HepG2 (cell line): ENCODE data around the gene CCL17. TPM values are rescaled to one million over a fixed set of nuclear protein-coding genes. Genes with fewer than 3 reads are reported as not detected.

Experiments used
- MBNL3 ChIP-seq: fragments of 250-450 bp; sonication (Bioruptor Pico); conservative IDR thresholded peaks from 2 replicates; pipeline ENCODE4 v1.8.0; 2022; ENCODE audit warnings: mild to moderate bottlenecking, inconsistent platforms
- MXI1 ChIP-seq: IDR thresholded peaks from 3 replicates; pipeline ENCODE4 v1.6.1; 2012; ENCODE audit warnings: low read depth, low read length, inconsistent platforms, borderline replicate concordance
- NFIC ChIP-seq: IDR thresholded peaks from 2 replicates; pipeline ENCODE4 v1.6.1; 2012; ENCODE audit warnings: mild to moderate bottlenecking, low read length, inconsistent platforms
- REPIN1 ChIP-seq: sonication (generic); formaldehyde crosslinking; IDR thresholded peaks from 2 replicates; pipeline ENCODE4 v1.8.0; 2022; ENCODE audit warnings: missing genetic modification reagents, low read depth, mild to moderate bottlenecking, borderline replicate concordance
- SRY ChIP-seq: sonication (generic); formaldehyde crosslinking; IDR thresholded peaks from 2 replicates; pipeline ENCODE4 v1.8.0; 2022; ENCODE audit warnings: mild to moderate bottlenecking, missing genetic modification reagents
- THAP9 ChIP-seq: sonication (generic); formaldehyde crosslinking; IDR thresholded peaks from 2 replicates; pipeline ENCODE4; 2020; ENCODE audit warnings: missing genetic modification reagents, mild to moderate bottlenecking, borderline replicate concordance
- TSC22D2 ChIP-seq: sonication (generic); formaldehyde crosslinking; IDR thresholded peaks from 2 replicates; pipeline ENCODE4 v1.5.1; 2020; ENCODE audit warnings: missing genetic modification reagents, mild to moderate bottlenecking, borderline replicate concordance
- ZBTB20 ChIP-seq: sonication (generic); formaldehyde crosslinking; IDR thresholded peaks from 2 replicates; pipeline ENCODE4 v1.8.1; 2023; ENCODE audit warnings: missing genetic modification reagents, low read depth, mild to moderate bottlenecking, borderline replicate concordance
- ZFP91 ChIP-seq: sonication (generic); formaldehyde crosslinking; IDR thresholded peaks from 2 replicates; pipeline ENCODE4 v1.9.0; 2022; ENCODE audit warnings: missing genetic modification reagents, mild to moderate bottlenecking, borderline replicate concordance
- ZNF737 ChIP-seq: sonication (generic); formaldehyde crosslinking; IDR thresholded peaks from 2 replicates; pipeline ENCODE4 v1.5.0; 2020; ENCODE audit warnings: missing genetic modification reagents, mild to moderate bottlenecking, borderline replicate concordance
- ZNF749 ChIP-seq: sonication (generic); formaldehyde crosslinking; IDR thresholded peaks from 2 replicates; pipeline ENCODE4 v1.8.0; 2022; ENCODE audit warnings: mild to moderate bottlenecking, missing genetic modification reagents, moderate library complexity, borderline replicate concordance
- ZNF75D ChIP-seq: sonication (generic); formaldehyde crosslinking; IDR thresholded peaks from 2 replicates; pipeline ENCODE4 v1.8.1; 2023; ENCODE audit warnings: missing genetic modification reagents, mild to moderate bottlenecking, borderline replicate concordance
- ZNF766 ChIP-seq: sonication (generic); formaldehyde crosslinking; IDR thresholded peaks from 2 replicates; pipeline ENCODE4 v1.5.0; 2020; ENCODE audit warnings: missing genetic modification reagents, borderline replicate concordance
- ZNF775 ChIP-seq: sonication (generic); formaldehyde crosslinking; IDR thresholded peaks from 2 replicates; pipeline ENCODE4 v1.4.0; 2020; ENCODE audit warnings: missing genetic modification reagents, mild to moderate bottlenecking, moderate library complexity, borderline replicate concordance
- polyA plus RNA-seq, 8 experiments: library from polyadenylated mRNA; depleted of rRNA in 3 of 8; stranded (reverse) in 7 of 8; unstranded in 1 of 8; fragments of >200 nt; fragmentation: Illumina TruSeq in 4 of 8; extraction: Trizol in 4 of 8; gene quantifications; 2 replicates each; pipeline versions ENCODE4 v1.2.1 to v1.2.3, GENCODE V29; 2011 to 2016; ENCODE audit warnings: low read depth in 4 of 8, missing spikeins in 1 of 8, mixed read lengths in 1 of 8; ENCODE audit not compliant: insufficient read depth in 1 of 8
- total RNA-seq, 5 experiments: library from RNA; depleted of rRNA; stranded (reverse); fragments of >200 nt; fragmentation: Illumina TruSeq; extraction: Trizol; gene quantifications; 2 replicates each; pipeline ENCODE4 v1.2.3, GENCODE V29; 2016; ENCODE audit warnings: low read depth in 1 of 5
- TF ChIP-seq, protein P1 (sequence below): sonication (generic); formaldehyde crosslinking; IDR thresholded peaks from 2 replicates; pipeline ENCODE4 v1.5.0; 2020; ENCODE audit warnings: mild to moderate bottlenecking, missing genetic modification reagents
- TF ChIP-seq, protein P2 (sequence below): sonication (generic); formaldehyde crosslinking; IDR thresholded peaks from 2 replicates; pipeline ENCODE4 v1.4.0; 2020; ENCODE audit warnings: missing genetic modification reagents

The CCL17 gene
- total and polyA plus RNA-seq, 2 of the 13 experiments (the other 11 are each of a cell fraction or from before 2014, with no cell fraction given), result not detected

GRCh38 chr16:57372372-57373116 lies 32.0 kb upstream of the CCL17 start, which contains the start of gene CX3CL1 (continued):
- TF ChIP-seq, protein P1, sequence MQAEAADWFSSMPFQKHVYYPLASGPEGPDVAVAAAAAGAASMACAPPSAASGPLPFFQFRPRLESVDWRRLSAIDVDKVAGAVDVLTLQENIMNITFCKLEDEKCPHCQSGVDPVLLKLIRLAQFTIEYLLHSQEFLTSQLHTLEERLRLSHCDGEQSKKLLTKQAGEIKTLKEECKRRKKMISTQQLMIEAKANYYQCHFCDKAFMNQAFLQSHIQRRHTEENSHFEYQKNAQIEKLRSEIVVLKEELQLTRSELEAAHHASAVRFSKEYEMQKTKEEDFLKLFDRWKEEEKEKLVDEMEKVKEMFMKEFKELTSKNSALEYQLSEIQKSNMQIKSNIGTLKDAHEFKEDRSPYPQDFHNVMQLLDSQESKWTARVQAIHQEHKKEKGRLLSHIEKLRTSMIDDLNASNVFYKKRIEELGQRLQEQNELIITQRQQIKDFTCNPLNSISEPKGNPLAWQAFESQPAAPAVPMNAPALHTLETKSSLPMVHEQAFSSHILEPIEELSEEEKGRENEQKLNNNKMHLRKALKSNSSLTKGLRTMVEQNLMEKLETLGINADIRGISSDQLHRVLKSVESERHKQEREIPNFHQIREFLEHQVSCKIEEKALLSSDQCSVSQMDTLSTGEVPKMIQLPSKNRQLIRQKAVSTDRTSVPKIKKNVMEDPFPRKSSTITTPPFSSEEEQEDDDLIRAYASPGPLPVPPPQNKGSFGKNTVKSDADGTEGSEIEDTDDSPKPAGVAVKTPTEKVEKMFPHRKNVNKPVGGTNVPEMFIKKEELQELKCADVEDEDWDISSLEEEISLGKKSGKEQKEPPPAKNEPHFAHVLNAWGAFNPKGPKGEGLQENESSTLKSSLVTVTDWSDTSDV, result peak; percentile 49; the same call in 1 of the 2 replicates
- TF ChIP-seq ZNF737 (CRISPR knock-in tag), result no peak
- no peak for TF ChIP-seq ZNF766
- TF ChIP-seq TSC22D2 (CRISPR knock-in tag), result peak; percentile 68; the same call in 1 of the 2 replicates
- peak; percentile 88; the same call in 1 of the 2 replicates for TF ChIP-seq ZNF749 (CRISPR knock-in tag)
- peak; percentile 82; the same call in 1 of the 2 replicates for TF ChIP-seq SRY
- no peak for TF ChIP-seq ZNF75D
- TF ChIP-seq ZNF775 (CRISPR knock-in tag), result peak; percentile 62; the same call in 1 of the 2 replicates
- TF ChIP-seq, protein P2, sequence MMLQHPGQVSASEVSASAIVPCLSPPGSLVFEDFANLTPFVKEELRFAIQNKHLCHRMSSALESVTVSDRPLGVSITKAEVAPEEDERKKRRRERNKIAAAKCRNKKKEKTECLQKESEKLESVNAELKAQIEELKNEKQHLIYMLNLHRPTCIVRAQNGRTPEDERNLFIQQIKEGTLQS (CRISPR knock-in tag), result peak; percentile 68
- peak; percentile 77; the same call in 1 of the 2 replicates for TF ChIP-seq THAP9 (CRISPR knock-in tag)
- no peak for TF ChIP-seq MBNL3 (CRISPR knock-in tag)
- TF ChIP-seq REPIN1 (CRISPR knock-in tag), result no peak; the same call in 1 of the 2 replicates
- TF ChIP-seq ZBTB20 (CRISPR knock-in tag), result peak; percentile 81
- peak; percentile 9; the same call in 1 of the 3 replicates for TF ChIP-seq MXI1
- TF ChIP-seq NFIC, result peak; percentile 98
- peak; percentile 93 for TF ChIP-seq ZFP91 (CRISPR knock-in tag)
